ENCODE measurements around the gene CAMK1D.

Gene CAMK1D

DNA sequence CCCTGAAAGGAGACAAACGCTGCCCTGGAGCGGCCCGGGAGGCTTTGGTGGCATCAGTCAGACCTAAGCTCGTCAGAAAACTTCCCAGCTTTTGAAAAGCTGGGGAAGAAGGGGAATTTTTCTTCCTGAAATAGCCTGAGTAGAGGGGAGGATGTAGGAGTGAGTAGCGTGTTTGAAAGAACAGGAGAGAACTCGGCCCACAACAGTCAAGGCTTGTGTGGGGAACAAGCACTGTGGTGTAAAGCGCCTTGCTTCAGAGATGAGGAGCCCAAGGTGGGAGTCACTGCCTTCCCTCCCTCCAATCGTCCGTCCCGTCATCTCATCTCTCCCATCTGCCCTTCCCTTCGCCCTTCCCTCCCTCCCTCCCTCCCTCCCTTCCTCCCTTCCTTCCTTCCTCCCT lies 273.3 kb downstream of the CAMK1D start:
- no peak for DNase-seq (ENCODE audit: low read depth)
- TF ChIP-seq MAX (IDR thresholded peaks at IDR 0.05; ENCODE audit: low read depth, low read length) (no peak), CTCF (IDR thresholded peaks at IDR 0.05; ENCODE audit: low read depth, low read length) (no peak), POLR2A (IDR thresholded peaks at IDR 0.05; ENCODE audit: extremely low read depth, insufficient read length) (no peak), MYC (IDR thresholded peaks at IDR 0.05; ENCODE audit: low read depth, low read length) (no peak)

GRCh38 chr10:12625393-12626023 lies 276.2 kb downstream of the CAMK1D start:
- no peak for DNase-seq (ENCODE audit: low read depth)
- TF ChIP-seq POLR2A (IDR thresholded peaks at IDR 0.05; ENCODE audit: extremely low read depth, insufficient read length) (no peak), MYC (IDR thresholded peaks at IDR 0.05; ENCODE audit: low read depth, low read length) (no peak), MAX (IDR thresholded peaks at IDR 0.05; ENCODE audit: low read depth, low read length) (no peak), CTCF (IDR thresholded peaks at IDR 0.05; ENCODE audit: low read depth, low read length) (no peak)
- no peak overlapping the region for H3K4me3 ChIP-seq (ENCODE audit: low read depth, low read length)

More for the DNA sequence above, 273.3 kb downstream of the CAMK1D start:
- H3K4me3 ChIP-seq (ENCODE audit: low read depth, low read length) = no peak overlapping the region

- DNase-seq (ENCODE audit: low read depth) = no peak
Measured at GRCh38 chr10:12628153-12628552, 278.8 kb downstream of the CAMK1D start.

GRCh38 chr10:12628964-12629766 lies 279.8 kb downstream of the CAMK1D start:
- H3K4me3 ChIP-seq (ENCODE audit: low read depth, low read length) = no peak overlapping the region
- DNase-seq (ENCODE audit: low read depth) = no peak
- no peak for TF ChIP-seq CTCF (IDR thresholded peaks at IDR 0.05; ENCODE audit: low read depth, low read length)
- no peak for TF ChIP-seq MYC (IDR thresholded peaks at IDR 0.05; ENCODE audit: low read depth, low read length)
- TF ChIP-seq MAX (IDR thresholded peaks at IDR 0.05; ENCODE audit: low read depth, low read length) = no peak
- no peak for TF ChIP-seq POLR2A (IDR thresholded peaks at IDR 0.05; ENCODE audit: extremely low read depth, insufficient read length)

More at GRCh38 chr10:12628153-12628552, 278.8 kb downstream of the CAMK1D start:
- H3K4me3 ChIP-seq (ENCODE audit: low read depth, low read length) = no peak overlapping the region
- TF ChIP-seq MYC (IDR thresholded peaks at IDR 0.05; ENCODE audit: low read depth, low read length) = no peak
- TF ChIP-seq POLR2A (IDR thresholded peaks at IDR 0.05; ENCODE audit: extremely low read depth, insufficient read length) = no peak
- TF ChIP-seq CTCF (IDR thresholded peaks at IDR 0.05; ENCODE audit: low read depth, low read length) = no peak
- no peak for TF ChIP-seq MAX (IDR thresholded peaks at IDR 0.05; ENCODE audit: low read depth, low read length)

DNA sequence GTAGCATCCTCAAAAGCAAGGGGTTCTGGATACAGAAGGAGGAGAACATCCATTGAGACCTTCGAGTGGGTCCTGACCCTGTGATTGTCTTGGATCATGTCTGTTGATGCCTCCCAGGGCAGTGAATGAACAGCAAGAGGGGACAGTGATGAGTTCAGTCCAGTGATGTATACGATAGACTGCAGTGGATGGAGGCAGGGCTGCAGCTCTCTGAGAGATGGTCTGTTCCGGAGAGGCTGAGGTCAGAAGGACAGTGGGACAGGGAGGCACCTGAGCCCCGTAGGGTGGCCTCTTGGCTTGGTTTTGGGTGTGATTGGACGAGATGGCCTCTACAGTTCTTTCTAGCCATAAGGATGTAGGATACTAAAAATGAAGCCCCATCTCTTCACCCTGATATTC lies 280.4 kb downstream of the CAMK1D start:
- DNase-seq (ENCODE audit: low read depth) = no peak
- no peak overlapping the region for H3K4me3 ChIP-seq (ENCODE audit: low read depth, low read length)

More for the DNA sequence above, 280.4 kb downstream of the CAMK1D start:
- TF ChIP-seq POLR2A (IDR thresholded peaks at IDR 0.05; ENCODE audit: extremely low read depth, insufficient read length) = no peak
- no peak for TF ChIP-seq CTCF (IDR thresholded peaks at IDR 0.05; ENCODE audit: low read depth, low read length)
- no peak for TF ChIP-seq MAX (IDR thresholded peaks at IDR 0.05; ENCODE audit: low read depth, low read length)
- no peak for TF ChIP-seq MYC (IDR thresholded peaks at IDR 0.05; ENCODE audit: low read depth, low read length)

All from NB4 (cell line).